Stimulated activated naive CD4-positive, alpha-beta T cell (primary cell): ENCODE measurements around the gene NWD2.
"Not testable (repeated sequence)": the region's sequence is repeated elsewhere in the genome, so short reads cannot be mapped to it uniquely, and the experiment has no call there.

ENCODE experiments used
- DNase-seq, 6 experiments: peaks; one replicate each; lab custom pipeline; 2025; lab: John Stamatoyannopoulos, UW

NWD2 gene

GRCh38 chr4:37244583-37245390 is at the start of gene NWD2:
TSS of gene NWD2 (plus strand) at chr4:37244743. CDS start at chr4:37245068, 325 bp downstream.
- DNase-seq: no peak

GRCh38 chr4:37197899-37198298 is 46.6 kb upstream of the NWD2 start:
- no peak for DNase-seq

GRCh38 chr4:37204740-37205139 is 39.8 kb upstream of the NWD2 start:
- not testable (repeated sequence) for DNase-seq

GRCh38 chr4:37216209-37216608 is 28.3 kb upstream of the NWD2 start:
- no peak for DNase-seq

GRCh38 chr4:37219242-37219641 is 25.3 kb upstream of the NWD2 start:
- DNase-seq: no peak

GRCh38 chr4:37219990-37220389 is 24.6 kb upstream of the NWD2 start:
- DNase-seq: no peak

GRCh38 chr4:37220685-37221084 is 23.9 kb upstream of the NWD2 start:
- no peak for DNase-seq

- no peak for DNase-seq
Observed at GRCh38 chr4:37223732-37224131, 20.8 kb upstream of the NWD2 start.

GRCh38 chr4:37224854-37225253 is 19.7 kb upstream of the NWD2 start:
- no peak for DNase-seq

- no peak for DNase-seq
Observed at GRCh38 chr4:37225778-37226177, 18.8 kb upstream of the NWD2 start.

- DNase-seq: no peak
Observed at GRCh38 chr4:37232315-37232714, 12.2 kb upstream of the NWD2 start.

- DNase-seq: no peak
Observed at GRCh38 chr4:37236165-37236564, 8.4 kb upstream of the NWD2 start.

- no peak for DNase-seq
Observed at GRCh38 chr4:37241647-37242046, 2.9 kb upstream of the NWD2 start.

- DNase-seq: no peak
Observed at GRCh38 chr4:37243051-37243450, 1.5 kb upstream of the NWD2 start.

GRCh38 chr4:37243722-37244582 is 591 bp upstream of the NWD2 start:
- no peak for DNase-seq

- DNase-seq: no peak
Observed at GRCh38 chr4:37245391-37245954, 930 bp downstream of the NWD2 start.

- no peak for DNase-seq
Observed at GRCh38 chr4:37246891-37247290, 2.3 kb downstream of the NWD2 start.

- DNase-seq: no peak
Observed at GRCh38 chr4:37258221-37258620, 13.7 kb downstream of the NWD2 start.

GRCh38 chr4:37268319-37268718 is 23.8 kb downstream of the NWD2 start:
- no peak for DNase-seq

GRCh38 chr4:37279121-37279520 is 34.6 kb downstream of the NWD2 start:
- DNase-seq: no peak

- no peak for DNase-seq
Observed at GRCh38 chr4:37279894-37280592, 35.5 kb downstream of the NWD2 start.

GRCh38 chr4:37299468-37299867 is 54.9 kb downstream of the NWD2 start:
- no peak for DNase-seq
